OCI-LY7 (cell line): ENCODE results near the gene RPL13. TPM values are rescaled to one million over a fixed set of nuclear protein-coding genes. Genes with fewer than 3 reads are reported as not detected.
A peak's percentile ranks its signal among the peaks of the same experiment; 100 is the strongest.

Experiments used
- BruUV-seq: library from RNA; stranded (reverse); fragments of 400-500 nt; replicated peaks from 2 replicates; lab custom pipeline; 2021; lab: Mats Ljungman, UMichigan
- CTCF ChIA-PET: fragments of 300-600 bp; sonication (Branson Sonifier 250); formaldehyde crosslinking; loops from one replicate; lab custom pipeline; 2022; ENCODE audit warnings: antibody characterized with exemption; ENCODE audit not compliant: unreplicated experiment; lab: Charles Lee
- POLR2A ChIA-PET: fragments of 300-600 bp; sonication (Branson Sonifier 250); formaldehyde crosslinking; loops from one replicate; lab custom pipeline; 2022; ENCODE audit warnings: antibody characterized with exemption; lab: Charles Lee
- DNase-seq: peaks from one replicate; pipeline ENCODE4 v3.0.0-alpha.2; 2015; ENCODE audit warnings: low spot score
- H2AFZ ChIP-seq: fragments of 200-600 bp; sonication (generic), shearing (Covaris generic); 2 replicates; pipeline ENCODE4 v1.6.1; 2014; ENCODE audit warnings: mild to moderate bottlenecking, antibody characterized with exemption, low read length, moderate library complexity
- H3K27ac ChIP-seq: fragments of 200-600 bp; sonication (generic); 2 replicates; pipeline ENCODE4 v1.5.1; 2014; ENCODE audit warnings: mixed run types, low read depth, mild to moderate bottlenecking, moderate library complexity, low read length, inconsistent platforms; ENCODE audit not compliant: poor library complexity, severe bottlenecking
- H3K36me3 ChIP-seq: fragments of 200-600 bp; sonication (generic); 2 replicates; pipeline ENCODE4 v1.6.1; 2014; ENCODE audit warnings: mild to moderate bottlenecking, antibody characterized with exemption, low read length, moderate library complexity, mixed read lengths; ENCODE audit not compliant: insufficient read depth
- H3K4me1 ChIP-seq: fragments of 200-600 bp; sonication (generic); 2 replicates; pipeline ENCODE4 v1.5.1; 2014; ENCODE audit warnings: mild to moderate bottlenecking, low read length; ENCODE audit not compliant: insufficient read depth, poor library complexity, severe bottlenecking
- H3K4me2 ChIP-seq: fragments of 200-600 bp; sonication (generic); 2 replicates; pipeline ENCODE4 v1.6.1; 2014; ENCODE audit warnings: mild to moderate bottlenecking, low read length
- H3K4me3 ChIP-seq: fragments of 200-600 bp; sonication (generic); 2 replicates; pipeline ENCODE4 v1.5.1; 2014; ENCODE audit warnings: mild to moderate bottlenecking, low read depth, low read length; ENCODE audit not compliant: poor library complexity, severe bottlenecking
- H3K79me2 ChIP-seq: fragments of 200-600 bp; sonication (generic); 2 replicates; pipeline ENCODE4 v1.6.1; 2016; ENCODE audit warnings: low read depth, mild to moderate bottlenecking, low read length, moderate library complexity, mixed read lengths; ENCODE audit not compliant: insufficient read depth
- H3K9me2 ChIP-seq: fragments of 200-600 bp; sonication (generic); 2 replicates; pipeline ENCODE4 v1.6.1; 2016; ENCODE audit warnings: mild to moderate bottlenecking, low read length, mixed read lengths; ENCODE audit not compliant: insufficient read depth
- H3K9me3 ChIP-seq: fragments of 200-600 bp; sonication (generic); 2 replicates; pipeline ENCODE4 v1.6.1; 2014; ENCODE audit warnings: mild to moderate bottlenecking, mixed run types, low read length, mixed read lengths
- H4K20me1 ChIP-seq: fragments of 200-600 bp; sonication (generic); 2 replicates; pipeline ENCODE4 v1.6.1; 2014; ENCODE audit warnings: mild to moderate bottlenecking, antibody characterized with exemption, low read length, moderate library complexity, mixed read lengths; ENCODE audit not compliant: insufficient read depth
- CTCF ChIP-seq: fragments of 200-600 bp; sonication (generic); conservative IDR thresholded peaks from 2 replicates; pipeline ENCODE4 v1.5.1; 2014; ENCODE audit warnings: mild to moderate bottlenecking, antibody characterized with exemption, low read length, moderate library complexity, mixed read lengths
- EZH2phosphoT487 ChIP-seq: fragments of 200-600 bp; sonication (generic); IDR thresholded peaks from 2 replicates; pipeline ENCODE4 v1.6.1; 2018; ENCODE audit warnings: low read depth, borderline replicate concordance, mild to moderate bottlenecking, mixed run types, antibody characterized with exemption, low read length, moderate library complexity, mixed read lengths
- intact Hi-C: fragments of 100-400 bp; cut with micrococcal nuclease; formaldehyde crosslinking; loops from one replicate; pipeline ENCODE4 v1.10.0; 2022; ENCODE audit not compliant: unreplicated experiment
- total RNA-seq, 2 experiments: library from RNA; depleted of rRNA in 1 of 2; stranded (reverse); fragments of >200 nt in 1 of 2; shearing (Covaris generic) in 1 of 2; gene quantifications; 2 replicates each; pipeline ENCODE4 v1.2.3, GENCODE V29; 2014 to 2022

Gene RPL13
- total RNA-seq, 2 experiments from 2014 or later, result 2,928 to 9,791 TPM

- H3K4me2 ChIP-seq, result peak overlapping the region; percentile 40; the same call in 1 of the 2 replicates
- H4K20me1 ChIP-seq, result no peaks in the 10 kb centered on the region
- H3K27ac ChIP-seq, result no peak overlapping the region
- no peaks in the 10 kb centered on the region for H3K79me2 ChIP-seq
- POLR2A ChIA-PET, result no interaction called here
- no peaks in the 10 kb centered on the region for H3K36me3 ChIP-seq
- no peaks in the 10 kb centered on the region for H3K9me2 ChIP-seq
- H3K4me3 ChIP-seq, result peak overlapping the region; percentile 42
- no peak for DNase-seq
- no TSS peak for BruUV-seq
- H2AFZ ChIP-seq, result no peak overlapping the region
- intact Hi-C loops, result loop anchor here (5.0 kb wide), 1 partner anchor 68 kb away; no protein-coding TSS in a partner anchor
- no peaks in the 10 kb centered on the region for H3K9me3 ChIP-seq
- TF ChIP-seq EZH2phosphoT487 (no peak), CTCF (no peak)
- H3K4me1 ChIP-seq, result peaks cover 23% of the 10 kb centered on the region
- CTCF ChIA-PET, result no interaction called here
Measured at GRCh38 chr16:89573826-89574680, 13.6 kb downstream of the RPL13 start.

GRCh38 chr16:89574681-89575246 lies 14.3 kb downstream of the RPL13 start:
- no TSS peak for BruUV-seq
- CTCF ChIA-PET, result no interaction called here
- POLR2A ChIA-PET, result no interaction called here

More at GRCh38 chr16:89574681-89575246, 14.3 kb downstream of the RPL13 start:
- H3K4me1 ChIP-seq, result peaks cover 23% of the 10 kb centered on the region
- H3K9me3 ChIP-seq, result no peaks in the 10 kb centered on the region
- intact Hi-C loops, result loop anchor here (5.0 kb wide), 1 partner anchor 68 kb away; no protein-coding TSS in a partner anchor
- H3K9me2 ChIP-seq, result no peaks in the 10 kb centered on the region
- H2AFZ ChIP-seq, result no peak overlapping the region
- TF ChIP-seq CTCF (peak; percentile 73), EZH2phosphoT487 (no peak)
- DNase-seq, result peak; percentile 61
- H3K27ac ChIP-seq, result no peak overlapping the region
- no peaks in the 10 kb centered on the region for H3K79me2 ChIP-seq
- no peaks in the 10 kb centered on the region for H3K36me3 ChIP-seq
- H4K20me1 ChIP-seq, result no peaks in the 10 kb centered on the region
- peak overlapping the region; percentile 40 for H3K4me2 ChIP-seq
- peak overlapping the region; percentile 42 for H3K4me3 ChIP-seq
